ENCODE measurements around the gene F13B. TPM values are rescaled to one million over a fixed set of nuclear protein-coding genes. Genes with fewer than 3 reads are reported as not detected.
"Not testable (repeated sequence)": the region's sequence is repeated elsewhere in the genome, so short reads cannot be mapped to it uniquely, and the experiment has no call there.

F13B gene
- total RNA-seq: not detected in 2 replicates
- not detected for polyA plus RNA-seq (2012)

GRCh38 chr1:197066719-197067456 lies at the start of gene F13B:
TSS of gene F13B (minus strand) at chr1:197067260. CDS start at chr1:197067223, 37 bp downstream.
- no peak for DNase-seq (ENCODE audit: low read depth)

GRCh38 chr1:197116156-197116555 lies 49.1 kb upstream of the F13B start:
- no peak for DNase-seq (ENCODE audit: low read depth)

- DNase-seq (ENCODE audit: low read depth): no peak
These were observed 39.8 kb upstream of the F13B start for GRCh38 chr1:197106869-197107268.

- no peak for DNase-seq (ENCODE audit: low read depth)
These were observed 36.2 kb upstream of the F13B start for GRCh38 chr1:197103300-197103699.

GRCh38 chr1:197101978-197102377 lies 34.9 kb upstream of the F13B start:
- DNase-seq (ENCODE audit: low read depth): no peak

- no peak for DNase-seq (ENCODE audit: low read depth)
These were observed 33.6 kb upstream of the F13B start for GRCh38 chr1:197100677-197101076.

GRCh38 chr1:197099444-197099843 lies 32.4 kb upstream of the F13B start:
- DNase-seq (ENCODE audit: low read depth): no peak

GRCh38 chr1:197096971-197097370 lies 29.9 kb upstream of the F13B start:
- DNase-seq (ENCODE audit: low read depth): not testable (repeated sequence)

- DNase-seq (ENCODE audit: low read depth): no peak
These were observed 29.1 kb upstream of the F13B start for GRCh38 chr1:197096137-197096536.

- DNase-seq (ENCODE audit: low read depth): no peak
These were observed 26.3 kb upstream of the F13B start for GRCh38 chr1:197093226-197093885.

GRCh38 chr1:197092491-197093023 lies 25.5 kb upstream of the F13B start:
- no peak for DNase-seq (ENCODE audit: low read depth)

- no peak for DNase-seq (ENCODE audit: low read depth)
These were observed 16.4 kb upstream of the F13B start for GRCh38 chr1:197083474-197083873.

- no peak for DNase-seq (ENCODE audit: low read depth)
These were observed 14.2 kb upstream of the F13B start for GRCh38 chr1:197081117-197081753.

GRCh38 chr1:197080323-197080722 lies 13.3 kb upstream of the F13B start:
- no peak for DNase-seq (ENCODE audit: low read depth)

- DNase-seq (ENCODE audit: low read depth): no peak
These were observed 9.5 kb upstream of the F13B start for GRCh38 chr1:197076585-197076984.

- DNase-seq (ENCODE audit: low read depth): no peak
These were observed 6.9 kb upstream of the F13B start for GRCh38 chr1:197073978-197074377.

- DNase-seq (ENCODE audit: low read depth): no peak
These were observed 378 bp upstream of the F13B start for GRCh38 chr1:197067457-197067818.

GRCh38 chr1:197066277-197066676 lies 783 bp downstream of the F13B start:
- no peak for DNase-seq (ENCODE audit: low read depth)

GRCh38 chr1:197065559-197065958 lies 1.5 kb downstream of the F13B start:
- peak; percentile 49 for DNase-seq (ENCODE audit: low read depth)

- no peak for DNase-seq (ENCODE audit: low read depth)
These were observed 3.8 kb downstream of the F13B start for GRCh38 chr1:197063212-197063611.

- DNase-seq (ENCODE audit: low read depth): no peak
These were observed 4.4 kb downstream of the F13B start for GRCh38 chr1:197062692-197063091.

GRCh38 chr1:197049100-197049499 lies 18.0 kb downstream of the F13B start:
- no peak for DNase-seq (ENCODE audit: low read depth)

Measured in myocyte (in vitro differentiated cells).